Small intestine (tissue), 7 donors: ENCODE measurements around the gene NETO2. TPM values are rescaled to one million over a fixed set of nuclear protein-coding genes. Genes with fewer than 3 reads are reported as not detected.
A peak's percentile ranks its signal among the peaks of the same experiment; 100 is the strongest.
"Not testable (repeated sequence)": the region's sequence is repeated elsewhere in the genome, so short reads cannot be mapped to it uniquely, and the experiment has no call there.

Source experiments
- DNase-seq, 2 donors: peaks; one replicate each; pipeline versions ENCODE4 v3.0.0 to v3.0.0-alpha.2; 2013
- FAIRE-seq: peaks from 2 replicates; lab custom pipeline; 2012; peaks lifted over from hg19 to GRCh38; lab: Jason Lieb, UNC
- H3K27ac ChIP-seq, 3 donors: one replicate each; pipeline ENCODE4 v1.5.1; 2013; ENCODE audit warnings: low read length in 2 of 3, mild to moderate bottlenecking in 2 of 3, control low read depth in 1 of 3, inconsistent platforms in 1 of 3, low read depth in 1 of 3, moderate library complexity in 1 of 3
- H3K27me3 ChIP-seq, 3 donors: one replicate each; pipeline ENCODE4 v1.6.1; 2013; ENCODE audit warnings: low read length in 3 of 3, inconsistent platforms in 1 of 3; ENCODE audit not compliant: control insufficient read depth in 3 of 3, insufficient read depth in 3 of 3
- H3K36me3 ChIP-seq, 3 donors: one replicate each; pipeline ENCODE4 v1.6.1; 2013; ENCODE audit warnings: low read length in 3 of 3, inconsistent platforms in 1 of 3, low read depth in 1 of 3, mild to moderate bottlenecking in 1 of 3, moderate library complexity in 1 of 3; ENCODE audit not compliant: control insufficient read depth in 3 of 3, insufficient read depth in 2 of 3
- H3K4me1 ChIP-seq, 3 donors: one replicate each; pipeline ENCODE4 v1.6.1; 2013; ENCODE audit warnings: low read length in 2 of 3, inconsistent platforms in 1 of 3, low read depth in 1 of 3, mild to moderate bottlenecking in 1 of 3, moderate library complexity in 1 of 3; ENCODE audit not compliant: control insufficient read depth in 3 of 3, insufficient read depth in 2 of 3
- H3K4me3 ChIP-seq, 3 donors: one replicate each; pipeline ENCODE4 v1.5.1; 2013; ENCODE audit warnings: low read length in 3 of 3, control low read depth in 1 of 3, inconsistent platforms in 1 of 3, low read depth in 1 of 3, mild to moderate bottlenecking in 1 of 3, moderate library complexity in 1 of 3
- H3K9me3 ChIP-seq, 2 donors: one replicate each; pipeline ENCODE4 v1.6.1; 2013; ENCODE audit warnings: low read depth in 1 of 2, low read length in 1 of 2; ENCODE audit not compliant: control insufficient read depth in 2 of 2, insufficient read depth in 1 of 2
- WGBS, 3 donors: extraction: QIAGEN DNeasy Blood & Tissue Kit; methylation state at CpG; one replicate each; pipeline ENCODE4 v1.1.7; 2013; 5-methylcytosine and 5-hydroxymethylcytosine counted together
- polyA plus RNA-seq, 4 donors: library from polyadenylated mRNA; stranded (reverse) in 3 of 4; unstranded in 1 of 4; fragments of 200-250 nt in 3 of 4; fragments of 120-200 nt in 1 of 4; gene quantifications; one replicate each; pipeline versions ENCODE4 v1.2.1 to v1.2.3, GENCODE V29; 2013
- donor health status: healthy with polysubstance abuse.
- donor health status: control.
- donor health status: control.
- donor health status: Bipolar disorder and iron deficiency.
- donor health status: healthy.

NETO2 gene
- polyA plus RNA-seq, 4 donors = 0.45 to 2.8 (median 1.5) TPM

GRCh38 chr16:47160422-47160821 lies 16.7 kb upstream of the NETO2 start:
- DNase-seq (no peak), FAIRE-seq (no peak)
- no peak overlapping the region for H3K27ac ChIP-seq
- no peaks in the 10 kb centered on the region for H3K9me3 ChIP-seq
- WGBS, 3 donors = 89 to 96% (median 93%) methylated on average over 3 of the region's 3 CpGs
- no peaks in the 10 kb centered on the region for H3K27me3 ChIP-seq
- peaks cover 0 to 8% (median 2%) of the 10 kb centered on the region in 3 donors for H3K36me3 ChIP-seq
- no peaks in the 10 kb centered on the region for H3K4me1 ChIP-seq
- H3K4me3 ChIP-seq = no peak overlapping the region

GRCh38 chr16:47158992-47159391 lies 15.2 kb upstream of the NETO2 start:
- FAIRE-seq = peak; percentile 89
- Histone ChIP-seq H3K9me3 (peaks cover 0 to 1% of the 10 kb centered on the region in 2 donors), H3K27me3 (no peaks in the 10 kb centered on the region), H3K4me3 (no peak overlapping the region), H3K4me1 (no peaks in the 10 kb centered on the region), H3K27ac (no peak overlapping the region), H3K36me3 (peaks cover 0 to 8% (median 3%) of the 10 kb centered on the region in 3 donors)
- DNase-seq = no peak

GRCh38 chr16:47156680-47157215 lies 13.0 kb upstream of the NETO2 start:
- Histone ChIP-seq H3K4me3 (no peak overlapping the region), H3K27me3 (no peaks in the 10 kb centered on the region), H3K9me3 (peaks cover 0 to 11% of the 10 kb centered on the region in 2 donors), H3K4me1 (no peaks in the 10 kb centered on the region), H3K36me3 (peaks cover 2 to 9% (median 8%) of the 10 kb centered on the region in 3 donors), H3K27ac (no peak overlapping the region)
- FAIRE-seq (no peak), DNase-seq (no peak)
- 92 to 96% (median 94%) methylated on average over 3 of the region's 3 CpGs for WGBS, 3 donors

- H3K4me3 ChIP-seq, H3K4me1 ChIP-seq, H3K27me3 ChIP-seq, DNase-seq, H3K36me3 ChIP-seq, FAIRE-seq, H3K27ac ChIP-seq: not testable (repeated sequence)
- 95 to 97% (median 95%) methylated on average over 9 of the region's 9 CpGs for WGBS, 3 donors
- H3K9me3 ChIP-seq = peaks cover 0 to 15% of the 10 kb centered on the region in 2 donors
Observed at GRCh38 chr16:47152501-47152900, 8.8 kb upstream of the NETO2 start.

GRCh38 chr16:47150067-47150466 lies 6.3 kb upstream of the NETO2 start:
- no peak for DNase-seq
- no peak overlapping the region for H3K27ac ChIP-seq
- no peaks in the 10 kb centered on the region for H3K4me1 ChIP-seq
- no peaks in the 10 kb centered on the region for H3K27me3 ChIP-seq
- H3K36me3 ChIP-seq = peaks cover 0 to 7% (median 2%) of the 10 kb centered on the region in 3 donors
- H3K4me3 ChIP-seq = no peak overlapping the region
- WGBS, 3 donors = 92 to 94% (median 93%) methylated on average over 3 of the region's 3 CpGs
- no peak for FAIRE-seq
- H3K9me3 ChIP-seq = peaks cover 0 to 15% of the 10 kb centered on the region in 2 donors

GRCh38 chr16:47144559-47144877 lies 773 bp upstream of the NETO2 start:
- Histone ChIP-seq H3K27me3 (peaks cover 0 to 11% (median 2%) of the 10 kb centered on the region in 3 donors), H3K36me3 (no peaks in the 10 kb centered on the region), H3K9me3 (no peaks in the 10 kb centered on the region), H3K4me1 (peaks cover 0 to 3% (median 2%) of the 10 kb centered on the region in 3 donors), H3K27ac (no peak overlapping the region), H3K4me3 (peak overlapping the region in 2 of 3 donors; percentile 29 to 63)
- 10 to 19% (median 15%) methylated on average over 10 of the region's 10 CpGs for WGBS, 3 donors
- FAIRE-seq = no peak
- no peak for DNase-seq

- H3K36me3 ChIP-seq = no peaks in the 10 kb centered on the region
- WGBS, 3 donors = 0 to 1% (median 1%) methylated on average over 57 to 111 of the region's 111 CpGs
- H3K4me1 ChIP-seq = peaks cover 0 to 3% (median 2%) of the 10 kb centered on the region in 3 donors
- peak overlapping the region; percentile 22 to 63 (median 49) for H3K4me3 ChIP-seq
- H3K9me3 ChIP-seq = no peaks in the 10 kb centered on the region
- DNase-seq = peak; percentile 58 to 71
- peaks cover 0 to 11% (median 2%) of the 10 kb centered on the region in 3 donors for H3K27me3 ChIP-seq
- H3K27ac ChIP-seq = peak overlapping the region in 1 of 3 donors; percentile 9
- FAIRE-seq = no peak
Observed at GRCh38 chr16:47142821-47143676, 696 bp downstream of the NETO2 start.

- H3K27ac ChIP-seq = no peak overlapping the region
Observed at GRCh38 chr16:47142486-47142820, 1.3 kb downstream of the NETO2 start.

More at GRCh38 chr16:47142486-47142820, 1.3 kb downstream of the NETO2 start:
- WGBS, 3 donors = 1 to 3% (median 1%) methylated on average over 8 of the region's 8 CpGs
- Histone ChIP-seq H3K9me3 (no peaks in the 10 kb centered on the region), H3K4me3 (peak overlapping the region in 2 of 3 donors; percentile 7 to 63), H3K27me3 (peaks cover 0 to 11% (median 2%) of the 10 kb centered on the region in 3 donors), H3K4me1 (peaks cover 0 to 3% (median 2%) of the 10 kb centered on the region in 3 donors), H3K36me3 (no peaks in the 10 kb centered on the region)
- DNase-seq = peak in 1 of 2 donors; percentile 16
- FAIRE-seq = no peak
